ENCODE measurements around the gene IFT81. TPM values are rescaled to one million over a fixed set of nuclear protein-coding genes. Genes with fewer than 3 reads are reported as not detected.

Gene IFT81
- total and polyA plus RNA-seq, 2 of the 13 experiments (the other 11 are each of a cell fraction or from before 2014, with no cell fraction given): 4.2 to 13.0 TPM

- no peak for TF ChIP-seq KIAA2018 (CRISPR knock-in tag; IDR thresholded peaks at IDR 0.05; ENCODE audit: borderline replicate concordance)
- TF ChIP-seq RFXANK (CRISPR knock-in tag; IDR thresholded peaks at IDR 0.05): no peak
- no peak for TF ChIP-seq ZNF280B (CRISPR knock-in tag; IDR thresholded peaks at IDR 0.05; ENCODE audit: borderline replicate concordance)
- TF ChIP-seq KAT7 (CRISPR knock-in tag; IDR thresholded peaks at IDR 0.05; ENCODE audit: borderline replicate concordance): no peak
- TF ChIP-seq ATF2 (CRISPR knock-in tag; IDR thresholded peaks at IDR 0.05): 0 out of 2 replicates have a peak, but pooled peaks have one; percentile 29
- TF ChIP-seq IKZF4 (CRISPR knock-in tag; IDR thresholded peaks at IDR 0.05; ENCODE audit: borderline replicate concordance, low read depth, not compliant biosample characterization): no peak
- no peak for TF ChIP-seq ZMYM3 (CRISPR knock-in tag; IDR thresholded peaks at IDR 0.05)
- TF ChIP-seq ZBTB10 (CRISPR knock-in tag; IDR thresholded peaks at IDR 0.05; ENCODE audit: borderline replicate concordance): no peak
- TF ChIP-seq MBNL3 (CRISPR knock-in tag; conservative IDR thresholded peaks at IDR 0.05): no peak
- no peak for TF ChIP-seq ZBTB34 (CRISPR knock-in tag; IDR thresholded peaks at IDR 0.05)
- TF ChIP-seq RAD51 (IDR thresholded peaks at IDR 0.05; ENCODE audit: borderline replicate concordance): no peak
- no peak for TF ChIP-seq ZBTB8A (CRISPR knock-in tag; IDR thresholded peaks at IDR 0.05; ENCODE audit: borderline replicate concordance, low read depth)
- TF ChIP-seq HCFC1 (IDR thresholded peaks at IDR 0.05; ENCODE audit: low read depth, low read length): no peak
Measured at GRCh38 chr12:110123919-110124268, 263 bp upstream of the IFT81 start (continued).

All from HepG2 (cell line).